ENCODE results near the gene TRIM42.

The TRIM42 gene

GRCh38 chr3:140677764-140678163 lies at the start of gene TRIM42:
Gene TRIM42 (plus strand): TSS chr3:140678064. CDS start chr3:140678230, 166 bp downstream.
- DNase-seq (ENCODE audit: low read depth): no peak

GRCh38 chr3:140628606-140629005 lies 49.3 kb upstream of the TRIM42 start:
- no peak for DNase-seq (ENCODE audit: low read depth)

GRCh38 chr3:140629357-140630137 lies 48.3 kb upstream of the TRIM42 start:
- DNase-seq (ENCODE audit: low read depth): no peak

- DNase-seq (ENCODE audit: low read depth): no peak
Observed at GRCh38 chr3:140630366-140630765, 47.5 kb upstream of the TRIM42 start.

- no peak for DNase-seq (ENCODE audit: low read depth)
Observed at GRCh38 chr3:140630866-140631265, 47.0 kb upstream of the TRIM42 start.

- no peak for DNase-seq (ENCODE audit: low read depth)
Observed at GRCh38 chr3:140635276-140635675, 42.6 kb upstream of the TRIM42 start.

GRCh38 chr3:140636406-140637138 lies 41.3 kb upstream of the TRIM42 start:
- no peak for DNase-seq (ENCODE audit: low read depth)

- no peak for DNase-seq (ENCODE audit: low read depth)
Observed at GRCh38 chr3:140651287-140651686, 26.6 kb upstream of the TRIM42 start.

GRCh38 chr3:140655678-140656077 lies 22.2 kb upstream of the TRIM42 start:
- DNase-seq (ENCODE audit: low read depth): no peak

- DNase-seq (ENCODE audit: low read depth): no peak
Observed at GRCh38 chr3:140664111-140664510, 13.8 kb upstream of the TRIM42 start.

- no peak for DNase-seq (ENCODE audit: low read depth)
Observed at GRCh38 chr3:140682586-140682985, 4.7 kb downstream of the TRIM42 start.

- DNase-seq (ENCODE audit: low read depth): no peak
Observed at GRCh38 chr3:140686128-140686527, 8.3 kb downstream of the TRIM42 start.

GRCh38 chr3:140686948-140687347 lies 9.1 kb downstream of the TRIM42 start:
- DNase-seq (ENCODE audit: low read depth): no peak

- DNase-seq (ENCODE audit: low read depth): no peak
Observed at GRCh38 chr3:140695361-140696061, 17.6 kb downstream of the TRIM42 start.

GRCh38 chr3:140699516-140700231 lies 21.8 kb downstream of the TRIM42 start:
- no peak for DNase-seq (ENCODE audit: low read depth)

- no peak for DNase-seq (ENCODE audit: low read depth)
Observed at GRCh38 chr3:140702281-140702680, 24.4 kb downstream of the TRIM42 start.

GRCh38 chr3:140703496-140703895 lies 25.6 kb downstream of the TRIM42 start:
- no peak for DNase-seq (ENCODE audit: low read depth)

GRCh38 chr3:140704733-140705132 lies 26.9 kb downstream of the TRIM42 start:
- DNase-seq (ENCODE audit: low read depth): no peak

- DNase-seq (ENCODE audit: low read depth): no peak
Observed at GRCh38 chr3:140705954-140706353, 28.1 kb downstream of the TRIM42 start.

GRCh38 chr3:140706360-140706759 lies 28.5 kb downstream of the TRIM42 start:
- no peak for DNase-seq (ENCODE audit: low read depth)

GRCh38 chr3:140708815-140709214 lies 31.0 kb downstream of the TRIM42 start:
- no peak for DNase-seq (ENCODE audit: low read depth)

GRCh38 chr3:140709751-140710150 lies 31.9 kb downstream of the TRIM42 start:
- DNase-seq (ENCODE audit: low read depth): no peak

All from activated gamma-delta T cell treated with anti-CD3 and anti-CD28 coated beads, Interleukin-2, amount 50 U/mL, for 16 hours (primary cell).